Ascending aorta (tissue), 2 donors: ENCODE measurements around the gene VNN1. TPM values are rescaled to one million over a fixed set of nuclear protein-coding genes. Genes with fewer than 3 reads are reported as not detected.

Experiments used
- DNase-seq, 2 donors: peaks; one replicate each; pipeline ENCODE4 v3.0.0-alpha.2; 2019; ENCODE audit warnings: low spot score in 2 of 2
- H3K27ac ChIP-seq, 2 donors: fragments of 200-600 bp; sonication (generic); one replicate each; pipeline ENCODE4 v1.5.1; 2016 to 2017; ENCODE audit warnings: mild to moderate bottlenecking in 1 of 2
- H3K27me3 ChIP-seq: fragments of 200-600 bp; sonication (generic); one replicate; pipeline ENCODE4 v1.5.1; 2017
- H3K36me3 ChIP-seq, 2 donors: fragments of 200-600 bp; sonication (generic); one replicate each; pipeline ENCODE4 v1.5.1; 2016
- H3K4me1 ChIP-seq, 2 donors: fragments of 200-600 bp; sonication (generic); one replicate each; pipeline ENCODE4 v1.5.1; 2016 to 2017; ENCODE audit warnings: mild to moderate bottlenecking in 1 of 2
- H3K4me3 ChIP-seq, 2 donors: fragments of 200-600 bp; sonication (generic); one replicate each; pipeline ENCODE4 v1.5.1; 2016 to 2017; ENCODE audit warnings: mild to moderate bottlenecking in 1 of 2
- H3K9me3 ChIP-seq, 2 donors: fragments of 200-600 bp; sonication (generic); one replicate each; pipeline ENCODE4 v1.5.1; 2016
- intact Hi-C: fragments of 100-400 bp; cut with DNase I; formaldehyde crosslinking; loops from one replicate; pipeline ENCODE4 v1.15.1; 2023
- total RNA-seq: library from RNA; depleted of rRNA; stranded (reverse); fragments of >200 nt; gene quantifications from one replicate; pipeline ENCODE4 v1.1.0, GENCODE V29; 2016
- TF ChIP-seq, protein P1 (sequence below), 3 experiments: fragments of 200-600 bp in 2 of 3; fragments of 450-650 bp in 1 of 3; sonication (generic) in 2 of 3; IDR thresholded peaks; one replicate each; pipeline ENCODE4 v1.5.1; 2016 to 2019; ENCODE audit warnings: antibody characterized with exemption in 3 of 3, mild to moderate bottlenecking in 1 of 3, moderate library complexity in 1 of 3

The VNN1 gene
- total RNA-seq, 1 donor from 2014 or later = not detected

- no peak overlapping the region for H3K27ac ChIP-seq
- TF ChIP-seq, protein P1, sequence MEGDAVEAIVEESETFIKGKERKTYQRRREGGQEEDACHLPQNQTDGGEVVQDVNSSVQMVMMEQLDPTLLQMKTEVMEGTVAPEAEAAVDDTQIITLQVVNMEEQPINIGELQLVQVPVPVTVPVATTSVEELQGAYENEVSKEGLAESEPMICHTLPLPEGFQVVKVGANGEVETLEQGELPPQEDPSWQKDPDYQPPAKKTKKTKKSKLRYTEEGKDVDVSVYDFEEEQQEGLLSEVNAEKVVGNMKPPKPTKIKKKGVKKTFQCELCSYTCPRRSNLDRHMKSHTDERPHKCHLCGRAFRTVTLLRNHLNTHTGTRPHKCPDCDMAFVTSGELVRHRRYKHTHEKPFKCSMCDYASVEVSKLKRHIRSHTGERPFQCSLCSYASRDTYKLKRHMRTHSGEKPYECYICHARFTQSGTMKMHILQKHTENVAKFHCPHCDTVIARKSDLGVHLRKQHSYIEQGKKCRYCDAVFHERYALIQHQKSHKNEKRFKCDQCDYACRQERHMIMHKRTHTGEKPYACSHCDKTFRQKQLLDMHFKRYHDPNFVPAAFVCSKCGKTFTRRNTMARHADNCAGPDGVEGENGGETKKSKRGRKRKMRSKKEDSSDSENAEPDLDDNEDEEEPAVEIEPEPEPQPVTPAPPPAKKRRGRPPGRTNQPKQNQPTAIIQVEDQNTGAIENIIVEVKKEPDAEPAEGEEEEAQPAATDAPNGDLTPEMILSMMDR (IDR thresholded peaks at IDR 0.05) = no peak
- no peaks in the 10 kb centered on the region for H3K4me1 ChIP-seq
- intact Hi-C loops = no loop called here
- no peak for DNase-seq
- H3K9me3 ChIP-seq = no peaks in the 10 kb centered on the region
- H3K4me3 ChIP-seq = no peak overlapping the region
- no peaks in the 10 kb centered on the region for H3K27me3 ChIP-seq
- H3K36me3 ChIP-seq = no peaks in the 10 kb centered on the region
Measured at GRCh38 chr6:132661906-132662305, 51.9 kb downstream of the VNN1 start.

DNA sequence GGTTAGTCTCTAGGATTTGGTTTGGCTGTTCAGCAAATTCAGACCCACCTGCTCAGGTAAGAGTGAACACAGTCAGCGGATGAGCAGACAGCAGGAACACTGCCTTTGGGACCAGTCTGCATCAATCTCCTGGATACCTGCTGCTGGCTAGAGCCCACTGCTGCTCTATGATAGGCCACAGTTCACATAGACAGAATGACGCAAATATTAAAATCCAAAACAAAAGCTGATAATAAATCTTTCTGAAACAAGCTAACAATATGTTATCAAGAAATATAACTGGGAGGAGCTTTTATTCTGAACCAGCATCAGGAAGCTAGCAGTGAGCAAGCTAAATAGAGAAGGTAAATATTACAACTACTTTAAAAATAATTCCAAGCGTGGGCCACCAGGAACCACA lies 54.8 kb downstream of the VNN1 start, which contains the start of gene TAAR1:
Gene TAAR1, minus strand, starts transcription at position 101 of the 400 bp plus-strand sequence. CDS start 13,179 bp downstream, outside the sequence.
- intact Hi-C loops = no loop called here
- Histone ChIP-seq H3K4me3 (no peak within 1 kb of the TSS), H3K27me3 (no peaks in the 10 kb centered on the region), H3K4me1 (no peaks in the 10 kb centered on the region), H3K27ac (no peak within 1 kb of the TSS), H3K36me3 (no peaks in the 10 kb centered on the region), H3K9me3 (no peaks in the 10 kb centered on the region)
- TF ChIP-seq, protein P1 (IDR thresholded peaks at IDR 0.05) = no peak
- no peak for DNase-seq

- H3K4me1 ChIP-seq = peaks cover 0 to 5% of the 10 kb centered on the region in 2 donors
- no peaks in the 10 kb centered on the region for H3K27me3 ChIP-seq
- H3K9me3 ChIP-seq = no peaks in the 10 kb centered on the region
- intact Hi-C loops = no loop called here
- TF ChIP-seq, protein P1 (IDR thresholded peaks at IDR 0.05) = no peak
- H3K27ac ChIP-seq = no peak overlapping the region
- DNase-seq = no peak
- H3K4me3 ChIP-seq = no peak overlapping the region
- no peaks in the 10 kb centered on the region for H3K36me3 ChIP-seq
Measured at GRCh38 chr6:132651062-132651461, 62.8 kb downstream of the VNN1 start.

GRCh38 chr6:132650429-132650828 lies 63.4 kb downstream of the VNN1 start:
- Histone ChIP-seq H3K4me3 (no peak overlapping the region), H3K36me3 (no peaks in the 10 kb centered on the region), H3K27ac (no peak overlapping the region), H3K27me3 (no peaks in the 10 kb centered on the region), H3K4me1 (peaks cover 0 to 5% of the 10 kb centered on the region in 2 donors), H3K9me3 (no peaks in the 10 kb centered on the region)
- TF ChIP-seq, protein P1 (IDR thresholded peaks at IDR 0.05) = no peak
- intact Hi-C loops = no loop called here
- DNase-seq = no peak

GRCh38 chr6:132648828-132649227 lies 65.0 kb downstream of the VNN1 start:
- Histone ChIP-seq H3K27me3 (no peaks in the 10 kb centered on the region), H3K9me3 (no peaks in the 10 kb centered on the region), H3K36me3 (no peaks in the 10 kb centered on the region), H3K27ac (peak overlapping the region in 1 of 2 donors; percentile 48), H3K4me1 (peaks cover 0 to 5% of the 10 kb centered on the region in 2 donors), H3K4me3 (no peak overlapping the region)
- intact Hi-C loops = no loop called here
- DNase-seq = no peak
- TF ChIP-seq, protein P1 (IDR thresholded peaks at IDR 0.05) = no peak

GRCh38 chr6:132648356-132648755 lies 65.5 kb downstream of the VNN1 start:
- DNase-seq = no peak
- TF ChIP-seq, protein P1 (IDR thresholded peaks at IDR 0.05) = no peak
- H3K27me3 ChIP-seq = no peaks in the 10 kb centered on the region
- no peak overlapping the region for H3K4me3 ChIP-seq
- intact Hi-C loops = no loop called here
- no peaks in the 10 kb centered on the region for H3K36me3 ChIP-seq
- H3K4me1 ChIP-seq = peaks cover 0 to 5% of the 10 kb centered on the region in 2 donors
- peak overlapping the region in 1 of 2 donors; percentile 48 for H3K27ac ChIP-seq
- no peaks in the 10 kb centered on the region for H3K9me3 ChIP-seq
